Lower leg skin (tissue), 3 donors: ENCODE data around the gene ZFP69.

Experiments
- CTCF ChIP-seq, 3 donors: fragments of 450-650 bp; IDR thresholded peaks; one replicate each; pipeline ENCODE4 v1.5.1; 2016; ENCODE audit warnings: antibody characterized with exemption in 3 of 3, mild to moderate bottlenecking in 3 of 3, moderate library complexity in 2 of 3
- POLR2A ChIP-seq, 2 donors: fragments of 450-650 bp; IDR thresholded peaks; one replicate each; pipeline ENCODE4 v1.6.1; 2016 to 2017; ENCODE audit warnings: antibody characterized with exemption in 2 of 2, mild to moderate bottlenecking in 1 of 2, moderate library complexity in 1 of 2

GRCh38 chr1:40534589-40534988, 57.5 kb downstream of the ZFP69 start:
- TF ChIP-seq CTCF (IDR thresholded peaks at IDR 0.05) (no peak), POLR2A (IDR thresholded peaks at IDR 0.05) (no peak)
